Stimulated activated CD4-positive, alpha-beta T cell treated with anti-CD3 and anti-CD28 coated beads, Interleukin-2, amount 100 ng/mL, for 48 hours (primary cell): ENCODE measurements around the gene XIAP.

Experiments
- DNase-seq, 2 donors: peaks; one replicate each; pipeline ENCODE4 v3.0.0-alpha.2; 2020

XIAP gene

DNA sequence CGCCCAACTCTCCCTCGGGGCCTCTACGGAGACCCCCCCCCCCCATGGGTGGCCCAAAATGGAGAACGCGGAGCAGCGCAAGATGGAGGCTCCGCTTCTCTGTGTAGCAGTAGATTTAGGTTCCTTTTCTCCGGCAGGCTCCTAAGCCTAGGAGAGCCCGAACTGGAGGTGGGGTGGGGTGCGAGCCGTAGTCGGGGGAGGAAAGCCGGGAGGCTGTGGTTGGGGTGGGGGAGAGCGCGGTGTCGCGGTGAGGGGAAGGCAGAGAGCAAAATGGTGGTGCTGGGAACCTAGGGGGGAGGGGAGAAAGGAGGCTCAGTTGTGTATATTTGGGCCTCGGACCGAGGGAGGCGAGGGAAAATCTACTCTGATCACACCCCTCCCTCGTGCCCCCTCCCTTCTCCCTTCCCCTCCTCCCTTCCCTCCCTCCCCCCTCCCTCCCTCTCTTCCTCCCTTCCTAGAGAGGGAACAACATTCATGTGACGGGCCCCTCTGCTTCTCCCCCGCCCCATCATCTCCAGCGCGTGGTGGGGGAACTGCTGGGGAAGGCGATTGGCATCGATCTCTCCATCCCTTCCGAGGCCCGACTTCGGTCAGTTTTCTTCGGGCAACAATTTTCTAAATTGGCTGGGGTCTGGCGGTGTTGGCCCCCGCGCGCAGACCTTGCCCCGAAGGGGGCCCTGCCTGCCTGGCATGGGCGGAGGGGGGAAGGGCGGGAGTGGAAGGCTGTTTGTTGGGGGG, 101.6 kb downstream of the XIAP start, which contains the start of gene STAG2:
TSS of gene STAG2 (plus strand) at position 439 of the 738 bp plus-strand sequence. CDS start 60,922 bp downstream, outside the sequence.
- DNase-seq, result peak; percentile 41 to 42

DNA sequence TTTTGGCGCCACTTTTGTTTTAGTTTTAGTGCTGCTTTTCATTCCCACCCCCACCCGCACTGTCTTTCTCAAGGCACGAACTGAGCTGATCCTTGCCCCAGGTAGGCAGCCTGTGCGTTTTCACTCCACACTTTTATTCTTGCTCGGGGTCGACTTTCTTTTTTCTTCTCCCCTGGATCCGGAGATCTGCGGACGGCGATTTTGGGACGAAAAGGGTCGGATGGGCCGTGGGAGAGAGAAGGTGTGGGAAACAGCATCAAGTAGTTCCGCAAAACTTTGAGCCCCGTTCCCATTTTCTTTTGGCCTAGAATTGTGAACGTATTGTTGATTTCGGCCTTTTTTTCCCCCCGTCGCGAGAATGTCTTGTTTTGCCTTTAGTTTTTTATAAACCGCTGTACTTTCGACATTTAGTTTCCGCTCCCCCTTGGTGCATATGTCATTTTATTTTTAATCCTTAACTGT, 102.2 kb downstream of the XIAP start:
- no peak for DNase-seq

DNA sequence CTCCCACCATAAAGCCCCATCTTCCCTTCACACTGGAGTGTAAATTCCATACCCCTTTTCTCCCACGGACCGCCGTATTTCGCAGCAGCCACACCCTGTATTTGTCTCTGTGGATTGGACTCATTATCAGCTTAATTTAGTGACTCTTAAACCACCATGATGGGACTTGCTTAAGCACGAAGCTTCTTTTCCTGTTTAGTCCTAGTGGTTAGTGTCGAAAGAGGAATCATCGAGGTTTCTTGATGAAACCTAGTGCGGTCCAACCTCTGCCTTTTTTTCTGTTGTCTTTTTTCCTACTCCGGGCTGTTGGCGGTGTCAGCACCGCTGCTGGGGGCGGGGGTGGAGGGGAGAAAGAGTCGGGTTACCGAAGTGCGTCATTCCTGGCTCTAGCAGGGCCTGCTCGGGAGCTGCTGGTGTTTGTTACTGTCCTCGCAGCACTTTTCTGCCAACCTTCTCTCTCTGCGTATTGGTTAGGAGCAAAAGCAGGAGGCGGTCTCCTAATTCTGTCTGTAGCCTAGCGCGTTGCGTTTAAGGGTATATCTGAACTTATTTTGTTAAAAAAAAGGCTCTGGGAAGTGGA, 103.0 kb downstream of the XIAP start:
- DNase-seq, result peak; percentile 63 to 66
